GM18868 (cell line): ENCODE measurements around the gene RNF114.
"Not testable (repeated sequence)": the region's sequence is repeated elsewhere in the genome, so short reads cannot be mapped to it uniquely, and the experiment has no call there.

ENCODE experiments used
- ATAC-seq: cut with Tn5 transposase; IDR thresholded peaks from one replicate; pipeline ENCODE4 v1.9.1; 2021; ENCODE audit warnings: mild to moderate bottlenecking, moderate library complexity; ENCODE audit not compliant: unreplicated experiment

RNF114 gene

GRCh38 chr20:49936153-49937026 is at the start of gene RNF114:
Gene RNF114, plus strand, starts transcription at chr20:49936397. Its CDS starts 16 bp downstream, at chr20:49936413.
- ATAC-seq, result peak; percentile 81

- no peak for ATAC-seq
Measured at GRCh38 chr20:49886571-49887213, 49.5 kb upstream of the RNF114 start.

GRCh38 chr20:49887251-49888211 is 48.7 kb upstream of the RNF114 start:
- no peak for ATAC-seq

- no peak for ATAC-seq
Measured at GRCh38 chr20:49888212-49889000, 47.8 kb upstream of the RNF114 start.

GRCh38 chr20:49889001-49889934 is 46.9 kb upstream of the RNF114 start:
- ATAC-seq, result no peak

- ATAC-seq, result no peak
Measured at GRCh38 chr20:49889935-49890333, 46.3 kb upstream of the RNF114 start.

- no peak for ATAC-seq
Measured at GRCh38 chr20:49890471-49891361, 45.5 kb upstream of the RNF114 start.

- ATAC-seq, result no peak
Measured at GRCh38 chr20:49891476-49892110, 44.6 kb upstream of the RNF114 start.

GRCh38 chr20:49892260-49892659 is 43.9 kb upstream of the RNF114 start:
- ATAC-seq, result no peak

GRCh38 chr20:49892817-49893216 is 43.4 kb upstream of the RNF114 start:
- no peak for ATAC-seq

- no peak for ATAC-seq
Measured at GRCh38 chr20:49893242-49894072, 42.7 kb upstream of the RNF114 start.

- no peak for ATAC-seq
Measured at GRCh38 chr20:49894073-49894470, 42.1 kb upstream of the RNF114 start.

- not testable (repeated sequence) for ATAC-seq
Measured at GRCh38 chr20:49895474-49896093, 40.6 kb upstream of the RNF114 start.

- no peak for ATAC-seq
Measured at GRCh38 chr20:49896204-49896603, 40.0 kb upstream of the RNF114 start.

GRCh38 chr20:49899541-49900383 is 36.4 kb upstream of the RNF114 start:
- ATAC-seq, result no peak
